Heart left ventricle (tissue), 16 donors: ENCODE measurements around the gene SFXN2. TPM values are rescaled to one million over a fixed set of nuclear protein-coding genes. Genes with fewer than 3 reads are reported as not detected.
A peak's percentile ranks its signal among the peaks of the same experiment; 100 is the strongest.
"Not testable (repeated sequence)": the region's sequence is repeated elsewhere in the genome, so short reads cannot be mapped to it uniquely, and the experiment has no call there.

Source experiments
- ATAC-seq, 4 donors: fragments of 200-7000 bp; cut with Tn5 transposase; one replicate each; pipeline ENCODE4 v1.9.1; 2020 to 2022; ENCODE audit warnings: moderate library complexity in 4 of 4, mild to moderate bottlenecking in 3 of 4, moderate number of reproducible peaks in 1 of 4
- DNase-seq, 5 donors: peaks; one replicate each; pipeline ENCODE4 v3.0.0-alpha.2; 2020
- H3K27ac ChIP-seq, 12 donors: fragments of 200-600 bp; sonication (generic) in 4 of 12; one replicate each; pipeline versions ENCODE4 v1.5.0 to v1.8.0; 2016 to 2022; ENCODE audit warnings: mild to moderate bottlenecking in 2 of 12
- H3K27me3 ChIP-seq, 9 donors: fragments of 200-600 bp; sonication (generic) in 2 of 9; one replicate each; pipeline versions ENCODE4 v1.5.1 to v1.8.0; 2016 to 2022; ENCODE audit warnings: mild to moderate bottlenecking in 3 of 9
- H3K36me3 ChIP-seq, 9 donors: fragments of 200-600 bp; sonication (generic) in 2 of 9; one replicate each; pipeline versions ENCODE4 v1.5.0 to v1.8.0; 2018 to 2022; ENCODE audit warnings: mild to moderate bottlenecking in 2 of 9
- H3K4me1 ChIP-seq, 12 donors: fragments of 200-600 bp; sonication (generic) in 4 of 12; one replicate each; pipeline versions ENCODE4 v1.5.0 to v1.8.0; 2016 to 2022; ENCODE audit warnings: mild to moderate bottlenecking in 3 of 12
- H3K4me3 ChIP-seq, 12 donors: fragments of 200-600 bp; sonication (generic) in 4 of 12; one replicate each; pipeline versions ENCODE4 v1.5.0 to v1.8.0; 2017 to 2022; ENCODE audit warnings: mild to moderate bottlenecking in 9 of 12, moderate library complexity in 4 of 12
- H3K9me3 ChIP-seq, 12 donors: fragments of 200-600 bp; sonication (generic) in 4 of 12; one replicate each; pipeline versions ENCODE4 v1.5.0 to v1.8.0; 2016 to 2022; ENCODE audit warnings: mild to moderate bottlenecking in 1 of 12
- CTCF ChIP-seq, 12 donors: fragments of 200-600 bp; sonication (generic) in 4 of 12; IDR thresholded peaks; one replicate each; pipeline versions ENCODE4 v1.5.0 to v1.8.0; 2018 to 2022; ENCODE audit warnings: antibody characterized with exemption in 12 of 12, mild to moderate bottlenecking in 5 of 12
- POLR2A ChIP-seq, 2 donors: fragments of 450-650 bp; IDR thresholded peaks; one replicate each; pipeline ENCODE4 v1.6.1; 2017; ENCODE audit warnings: antibody characterized with exemption in 2 of 2, mild to moderate bottlenecking in 2 of 2, moderate library complexity in 2 of 2
- WGBS, 4 donors: extraction: QIAGEN DNeasy Blood & Tissue Kit in 2 of 4; methylation state at CpG; one replicate each; pipeline versions ENCODE4 v1.1.5 to v1.1.7; 2013 to 2018; 5-methylcytosine and 5-hydroxymethylcytosine counted together
- intact Hi-C, 10 donors: fragments of 100-400 bp; cut with DNase I; formaldehyde crosslinking; loops; one replicate each; pipeline versions ENCODE4 v1.11.1 to v1.14.2; 2022
- polyA plus RNA-seq, 2 donors: library from polyadenylated mRNA; stranded (reverse); fragments of 200-250 nt; gene quantifications; one replicate each; pipeline ENCODE4 v1.2.3, GENCODE V29; 2013
- total RNA-seq, 9 donors: library from RNA; depleted of rRNA in 2 of 9; stranded (reverse); fragments of >200 nt in 2 of 9; fragmentation: NEBNext Ultra II Directional in 3 of 9; extraction: Animal tissue kit (Norgen Biotek cat#: 25700) in 3 of 9; gene quantifications; one replicate each; pipeline versions ENCODE4 v1.1.0 to v1.2.4, GENCODE V29; 2016 to 2023
- donor health status: ischemic (EF 13 %, LVEDD 7.1; RV severe dilation, severe dysfunction).
- donor health status: healthy with polysubstance abuse.
- donor health status: DM: no; HTN: yes; CAD: no.
- donor health status: DM: no; HTN: no; CAD: no.
- donor health status: ischemic (EF 25% LVEDD 6.9; RV normal size, moderate dysfunction).
- donor health status: ischemic (EF 25% LVEDD 5.7; RV mildly dilated, moderate dysfunction).
- donor health status: healthy.
- donor health status: DM: yes; HTN: yes; CAD: no.
- donor health status: ischemic (EF 35%, LVEDD 5.7; RV mildly dilated, moderate dysfunction).
- donor health status: nonischemic (EF 11% LVEDD 7.7; RV severe dilation, severe dysfunction).
- donor health status: DM: yes; HTN: yes; CAD: no.
- donor health status: PGD.
- donor health status: ischemic (EF 29% LVEDD 5.4; RV normal size, mild dysfunction).
- donor health status: nonischemic (EF 23%, LVEDD 6.1; RV moderate dilation, normal function).

SFXN2 gene
- total and polyA plus RNA-seq, 11 donors, result 0.50 to 7.2 (median 2.4) TPM

- intact Hi-C loops, result loop anchor here in 5 of 10 donors (5.0 to 10.0 kb wide), 4 partner anchors 80 to 510 kb away; partner anchors contain the start of genes RPEL1 (in 2 of the 5) and CYP17A1 (in 1 of the 5)
- Histone ChIP-seq H3K4me1 (peaks cover 0 to 19% (median 10%) of the 10 kb centered on the region in 12 donors), H3K36me3 (peaks cover 0 to 22% (median 8%) of the 10 kb centered on the region in 9 donors), H3K9me3 (no peaks in the 10 kb centered on the region), H3K4me3 (no peak overlapping the region), H3K27ac (no peak overlapping the region), H3K27me3 (no peaks in the 10 kb centered on the region)
- ATAC-seq (peak in 3 of 4 donors; percentile 45 to 59 (median 54)), DNase-seq (no peak)
- 79 to 84% (median 81%) methylated on average over 9 of the region's 9 CpGs for WGBS, 4 donors
- no peak for TF ChIP-seq POLR2A (IDR thresholded peaks at IDR 0.05)
- TF ChIP-seq CTCF (IDR thresholded peaks at IDR 0.05), result no peak
Observed at GRCh38 chr10:102735065-102735562, 20.7 kb downstream of the SFXN2 start.

- intact Hi-C loops, result loop anchor here in 5 of 10 donors (5.0 to 10.0 kb wide), 4 partner anchors 76 to 506 kb away; partner anchors contain the start of genes RPEL1 (in 2 of the 5) and CYP17A1 (in 1 of the 5)
- no peaks in the 10 kb centered on the region for H3K27me3 ChIP-seq
- H3K9me3 ChIP-seq, result no peaks in the 10 kb centered on the region
- H3K36me3 ChIP-seq, result peaks cover 0 to 22% (median 0%) of the 10 kb centered on the region in 9 donors
- peak overlapping the region in 5 of 12 donors; percentile 52 to 61 (median 58) for H3K27ac ChIP-seq
- no peak overlapping the region for H3K4me3 ChIP-seq
- DNase-seq, result no peak
- no peak for ATAC-seq
- H3K4me1 ChIP-seq, result peaks cover 0 to 30% (median 15%) of the 10 kb centered on the region in 12 donors
- TF ChIP-seq POLR2A (IDR thresholded peaks at IDR 0.05) (no peak), CTCF (IDR thresholded peaks at IDR 0.05) (no peak)
Observed at GRCh38 chr10:102738692-102739121, 24.3 kb downstream of the SFXN2 start.

GRCh38 chr10:102740229-102740628 is 25.8 kb downstream of the SFXN2 start:
- Histone ChIP-seq H3K4me3 (no peak overlapping the region), H3K36me3 (peaks cover 0 to 15% (median 0%) of the 10 kb centered on the region in 9 donors), H3K27ac (no peak overlapping the region), H3K27me3 (no peaks in the 10 kb centered on the region), H3K9me3 (no peaks in the 10 kb centered on the region), H3K4me1 (peaks cover 0 to 36% (median 21%) of the 10 kb centered on the region in 12 donors)
- intact Hi-C loops, result loop anchor here in 7 of 10 donors (5.0 to 10.0 kb wide), 6 partner anchors 37 to 87 kb away; no protein-coding TSS in a partner anchor
- ATAC-seq (no peak), DNase-seq (no peak)
- no peak for TF ChIP-seq POLR2A (IDR thresholded peaks at IDR 0.05)
- TF ChIP-seq CTCF (IDR thresholded peaks at IDR 0.05), result no peak
- WGBS, 4 donors, result 74 to 80% (median 77%) methylated on average over 2 of the region's 2 CpGs

GRCh38 chr10:102741726-102742237 is 27.3 kb downstream of the SFXN2 start:
- 62 to 77% (median 70%) methylated on average over 2 of the region's 2 CpGs for WGBS, 4 donors
- ATAC-seq (no peak), DNase-seq (no peak)
- no peak overlapping the region for H3K4me3 ChIP-seq
- peaks cover 0 to 49% (median 28%) of the 10 kb centered on the region in 12 donors for H3K4me1 ChIP-seq
- intact Hi-C loops, result loop anchor here in 7 of 10 donors (5.0 to 10.0 kb wide), 6 partner anchors 36 to 86 kb away; no protein-coding TSS in a partner anchor
- H3K36me3 ChIP-seq, result peaks cover 0 to 10% (median 0%) of the 10 kb centered on the region in 9 donors
- H3K27me3 ChIP-seq, result no peaks in the 10 kb centered on the region
- H3K9me3 ChIP-seq, result no peaks in the 10 kb centered on the region
- H3K27ac ChIP-seq, result no peak overlapping the region
- TF ChIP-seq CTCF (IDR thresholded peaks at IDR 0.05) (no peak), POLR2A (IDR thresholded peaks at IDR 0.05) (no peak)

- H3K9me3 ChIP-seq, H3K27me3 ChIP-seq, DNase-seq, H3K36me3 ChIP-seq, H3K27ac ChIP-seq, H3K4me3 ChIP-seq, ATAC-seq: not testable (repeated sequence)
- WGBS, 4 donors, result 87 to 89% (median 88%) methylated on average over 5 of the region's 5 CpGs
- intact Hi-C loops, result loop anchor here in 7 of 10 donors (5.0 to 10.0 kb wide), 6 partner anchors 35 to 85 kb away; no protein-coding TSS in a partner anchor
- peaks cover 0 to 49% (median 28%) of the 10 kb centered on the region in 12 donors for H3K4me1 ChIP-seq
Observed at GRCh38 chr10:102742313-102742712, 27.9 kb downstream of the SFXN2 start.
